Stimulated activated CD8-positive, alpha-beta memory T cell treated with anti-CD3 and anti-CD28 coated beads, Interleukin-15, amount 100 ng/mL, for 1 hour (primary cell): ENCODE measurements around the gene OR2C1.

Experiments used
- DNase-seq: peaks from one replicate; pipeline ENCODE4 v3.0.0-alpha.2; 2020; ENCODE audit warnings: low read depth

OR2C1 gene

DNA sequence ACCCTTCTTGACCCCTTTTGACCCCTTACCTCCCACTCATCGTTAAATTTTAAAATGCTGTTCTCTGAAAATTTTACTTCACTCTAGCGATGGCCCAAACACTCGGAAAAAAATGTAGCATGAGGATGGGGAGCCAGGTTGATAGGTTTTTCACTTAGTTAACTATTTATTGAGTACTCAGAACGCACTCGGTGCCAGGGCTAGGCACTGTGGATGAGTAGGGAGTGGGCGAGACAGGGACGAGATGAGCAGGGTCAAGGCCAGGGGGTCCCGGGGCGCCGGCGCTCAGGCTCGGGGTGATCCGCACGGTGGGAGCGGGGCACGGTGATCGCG is 44.7 kb downstream of the OR2C1 start:
- DNase-seq, result no peak

DNA sequence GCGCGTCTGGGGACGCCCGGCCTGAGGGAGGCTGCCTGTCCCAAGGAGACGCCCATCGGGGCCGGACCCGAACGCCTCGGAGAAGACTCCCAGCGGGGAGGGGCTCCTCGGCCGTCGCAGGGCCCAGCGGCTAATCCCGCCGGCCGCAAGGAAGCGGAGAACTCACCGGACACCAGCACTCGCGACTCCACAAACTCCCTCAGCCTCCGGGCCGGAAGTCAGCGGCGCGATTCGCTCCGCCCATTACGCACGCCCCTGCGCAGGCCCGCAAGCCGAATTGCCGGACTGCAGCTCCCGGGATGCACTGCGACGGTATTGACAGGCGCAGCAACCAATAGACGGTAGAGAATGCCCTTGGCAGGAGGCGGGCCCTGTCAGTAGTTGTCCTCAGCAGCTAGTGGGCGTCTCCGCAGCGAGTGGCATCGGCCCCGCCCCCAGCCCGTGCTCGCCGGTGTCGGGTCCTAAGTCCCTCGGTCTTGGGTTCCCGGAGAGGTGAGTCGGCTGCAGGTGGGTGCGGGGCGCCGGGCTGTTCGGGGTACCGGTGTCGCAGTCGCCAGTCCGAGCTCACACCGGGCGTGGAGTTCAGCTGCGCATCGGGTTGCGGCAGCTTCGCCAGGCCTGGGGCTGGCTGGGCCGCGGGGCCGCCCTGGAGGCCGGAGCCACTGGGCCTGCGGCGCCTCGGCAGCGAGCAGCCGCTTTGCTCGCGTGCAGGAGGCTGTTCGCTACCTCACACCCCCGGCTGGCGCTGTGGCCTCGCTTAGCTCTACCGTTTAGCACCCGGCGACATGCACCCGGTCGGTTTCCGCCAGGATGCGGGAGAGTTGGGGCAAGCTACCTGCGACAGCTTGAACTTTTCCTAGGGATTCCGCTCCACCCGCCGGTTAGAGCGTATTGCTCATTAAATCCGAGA is 45.3 kb downstream of the OR2C1 start, which contains the start of the genes ZNF174 and ZSCAN32:
TSS of gene ZNF174 (plus strand) at position 437 of the 910 bp plus-strand sequence. CDS start 790 bp downstream, outside the sequence.
TSS of gene ZSCAN32 (minus strand) at position 226 of the 910 bp plus-strand sequence. CDS start 3,447 bp downstream, outside the sequence.
- DNase-seq, result peak; percentile 98

DNA sequence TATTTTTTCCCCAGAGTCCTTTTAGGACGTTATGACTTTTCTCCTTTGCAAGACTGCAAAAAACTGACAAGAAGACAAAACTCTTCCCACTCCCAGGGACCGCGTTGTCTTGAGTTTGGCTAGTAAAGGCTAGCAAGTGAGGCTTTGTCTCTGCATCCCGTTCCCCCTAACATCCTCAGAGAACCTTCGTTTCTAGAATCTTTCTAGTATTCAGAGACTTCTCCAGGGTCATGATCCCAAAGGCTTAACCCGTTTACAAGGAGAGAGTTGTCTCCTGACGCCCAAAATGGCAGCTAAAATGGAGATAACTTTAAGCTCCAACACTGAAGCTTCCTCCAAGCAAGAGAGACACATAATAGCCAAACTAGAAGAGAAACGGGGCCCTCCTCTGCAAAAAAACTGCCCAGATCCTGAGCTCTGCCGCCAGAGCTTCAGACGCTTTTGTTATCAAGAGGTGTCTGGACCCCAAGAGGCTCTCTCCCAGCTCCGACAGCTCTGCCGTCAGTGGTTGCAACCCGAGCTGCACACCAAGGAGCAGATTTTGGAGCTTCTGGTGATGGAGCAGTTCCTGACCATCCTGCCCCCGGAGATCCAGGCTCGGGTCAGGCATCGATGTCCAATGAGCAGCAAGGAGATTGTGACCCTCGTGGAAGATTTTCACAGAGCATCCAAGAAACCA is 46.2 kb downstream of the OR2C1 start:
- DNase-seq, result no peak
